H9 (cell line): ENCODE results near the gene SMAD6. TPM values are rescaled to one million over a fixed set of nuclear protein-coding genes. Genes with fewer than 3 reads are reported as not detected.

Source experiments
- DNase-seq: peaks from one replicate; pipeline ENCODE4 v3.0.0-alpha.2; 2017
- H2AFZ ChIP-seq: one replicate; pipeline ENCODE4 v1.6.1; 2013; ENCODE audit warnings: mild to moderate bottlenecking, low read length, control low read depth, moderate library complexity
- H2AK5ac ChIP-seq: 2 replicates; pipeline ENCODE4 v1.6.1; 2013; ENCODE audit warnings: low read length, control low read depth, mixed read lengths; ENCODE audit not compliant: insufficient read length
- H2BK120ac ChIP-seq: one replicate; pipeline ENCODE4 v1.6.1; 2013; ENCODE audit warnings: low read depth, mild to moderate bottlenecking, low read length, control low read depth, inconsistent platforms; ENCODE audit not compliant: poor library complexity, severe bottlenecking
- H2BK12ac ChIP-seq: 2 replicates; pipeline ENCODE4 v1.6.1; 2013; ENCODE audit warnings: low read length, control low read depth, mixed read lengths, low read depth; ENCODE audit not compliant: insufficient read length
- H2BK15ac ChIP-seq: 2 replicates; pipeline ENCODE4 v1.6.1; 2013; ENCODE audit warnings: low read depth, low read length, control low read depth
- H2BK20ac ChIP-seq: one replicate; pipeline ENCODE4 v1.6.1; 2013; ENCODE audit warnings: low read depth, mild to moderate bottlenecking, low read length, control low read depth, inconsistent platforms; ENCODE audit not compliant: poor library complexity, severe bottlenecking
- H2BK5ac ChIP-seq: 2 replicates; pipeline ENCODE4 v1.6.1; 2013; ENCODE audit warnings: low read length, control low read depth, mixed read lengths; ENCODE audit not compliant: insufficient read length
- H3K14ac ChIP-seq: 2 replicates; pipeline ENCODE4 v1.6.1; 2013; ENCODE audit warnings: low read length, control low read depth; ENCODE audit not compliant: insufficient read depth
- H3K18ac ChIP-seq: 2 replicates; pipeline ENCODE4 v1.6.1; 2013; ENCODE audit warnings: low read depth, mild to moderate bottlenecking, mixed read lengths, low read length, control low read depth; ENCODE audit not compliant: insufficient read length
- H3K23ac ChIP-seq: 2 replicates; pipeline ENCODE4 v1.6.1; 2013; ENCODE audit warnings: low read length, control low read depth, mixed read lengths, low read depth; ENCODE audit not compliant: insufficient read length
- H3K23me2 ChIP-seq: 2 replicates; pipeline ENCODE4 v1.6.1; 2013; ENCODE audit warnings: low read depth, mild to moderate bottlenecking, mixed read lengths, low read length, control low read depth; ENCODE audit not compliant: insufficient read length, poor library complexity, severe bottlenecking
- H3K27ac ChIP-seq: 2 replicates; pipeline ENCODE4 v1.5.1; 2013; ENCODE audit warnings: low read length, control low read depth, mixed read lengths, low read depth; ENCODE audit not compliant: insufficient read length
- H3K27me3 ChIP-seq: 2 replicates; pipeline ENCODE4 v1.6.1; 2013; ENCODE audit warnings: low read length, control low read depth, inconsistent platforms; ENCODE audit not compliant: insufficient read depth
- H3K4ac ChIP-seq: 2 replicates; pipeline ENCODE4 v1.6.1; 2013; ENCODE audit warnings: low read depth, mild to moderate bottlenecking, control low read depth, inconsistent platforms, low read length, moderate library complexity
- H3K4me1 ChIP-seq: 2 replicates; pipeline ENCODE4 v1.6.1; 2013; ENCODE audit warnings: low read length, control low read depth, inconsistent platforms; ENCODE audit not compliant: insufficient read depth
- H3K4me2 ChIP-seq: 2 replicates; pipeline ENCODE4 v1.6.1; 2013; ENCODE audit warnings: low read length, control low read depth, mixed read lengths; ENCODE audit not compliant: insufficient read length, insufficient read depth
- H3K56ac ChIP-seq: 2 replicates; pipeline ENCODE4 v1.6.1; 2013; ENCODE audit warnings: low read depth, mild to moderate bottlenecking, mixed read lengths, low read length, control low read depth; ENCODE audit not compliant: insufficient read length
- H3K79me1 ChIP-seq: 2 replicates; pipeline ENCODE4 v1.6.1; 2013; ENCODE audit warnings: low read depth, mild to moderate bottlenecking, moderate library complexity, low read length, control low read depth, inconsistent platforms; ENCODE audit not compliant: insufficient read depth, poor library complexity, severe bottlenecking
- H3K79me2 ChIP-seq: 2 replicates; pipeline ENCODE4 v1.6.1; 2013; ENCODE audit warnings: low read length, control low read depth, inconsistent platforms; ENCODE audit not compliant: insufficient read depth
- H3K9ac ChIP-seq: 2 replicates; pipeline ENCODE4 v1.6.1; 2013; ENCODE audit warnings: low read length, control low read depth, mixed read lengths; ENCODE audit not compliant: insufficient read length; ENCODE audit errors: extremely low read depth
- H3K9me3 ChIP-seq: one replicate; pipeline ENCODE4 v1.6.1; 2013; ENCODE audit warnings: low read depth, low read length, inconsistent platforms; ENCODE audit not compliant: control insufficient read depth
- H3T11ph ChIP-seq: one replicate; pipeline ENCODE4 v1.6.1; 2013; ENCODE audit warnings: mild to moderate bottlenecking, low read length, control low read depth, inconsistent platforms
- H4K20me1 ChIP-seq: one replicate; pipeline ENCODE4 v1.6.1; 2013; ENCODE audit not compliant: control insufficient read depth, insufficient read length, insufficient read depth
- H4K5ac ChIP-seq: 2 replicates; pipeline ENCODE4 v1.6.1; 2013; ENCODE audit warnings: low read depth, mild to moderate bottlenecking, mixed read lengths, low read length, control low read depth; ENCODE audit not compliant: insufficient read length
- H4K8ac ChIP-seq: replicated peaks from 2 replicates; pipeline ENCODE4 v1.6.1; 2013; ENCODE audit warnings: low read length, control low read depth, mixed read lengths, low read depth; ENCODE audit not compliant: insufficient read length
- H4K91ac ChIP-seq: 2 replicates; pipeline ENCODE4 v1.6.1; 2013; ENCODE audit warnings: low read depth, mild to moderate bottlenecking, moderate library complexity, mixed read lengths, low read length, control low read depth; ENCODE audit not compliant: insufficient read length
- H3K27ac Mint-ChIP-seq, 3 experiments: 2 replicates in 2 of 3; 3 replicates in 1 of 3; pipeline ENCODE4 v1.8.0; 2020 to 2021; ENCODE audit warnings: mixed read lengths in 3 of 3, mild to moderate bottlenecking in 1 of 3, moderate library complexity in 1 of 3
- H3K27me3 Mint-ChIP-seq: 2 replicates; pipeline ENCODE4 v1.8.0; 2021; ENCODE audit warnings: low read depth, mild to moderate bottlenecking, moderate library complexity, mixed read lengths
- H3K36me3 Mint-ChIP-seq, 3 experiments: 2 replicates in 2 of 3; 3 replicates in 1 of 3; pipeline ENCODE4 v1.8.0; 2020 to 2021; ENCODE audit warnings: low read depth in 3 of 3, mixed read lengths in 3 of 3; ENCODE audit not compliant: insufficient read depth in 1 of 3
- H3K4me1 Mint-ChIP-seq, 2 experiments: 2 replicates each; pipeline ENCODE4 v1.8.0; 2020; ENCODE audit warnings: mixed read lengths in 2 of 2
- H3K4me3 Mint-ChIP-seq, 2 experiments: 2 replicates in 1 of 2; 3 replicates in 1 of 2; pipeline ENCODE4 v1.8.0; 2020 to 2021; ENCODE audit warnings: mild to moderate bottlenecking in 2 of 2, mixed read lengths in 2 of 2, moderate library complexity in 1 of 2
- H3K9me3 Mint-ChIP-seq, 2 experiments: 2 replicates in 1 of 2; 3 replicates in 1 of 2; pipeline ENCODE4 v1.8.0; 2020; ENCODE audit warnings: mild to moderate bottlenecking in 2 of 2, mixed read lengths in 2 of 2, moderate library complexity in 1 of 2
- WGBS: extraction: QIAGEN DNeasy Blood & Tissue Kit; methylation state at CpG from one replicate; pipeline ENCODE4 v1.1.7; 2013; ENCODE audit warnings: missing lambda C conversion rate, low lambda C conversion rate, mixed read lengths; ENCODE audit not compliant: insufficient read length; ENCODE audit errors: extremely low coverage; 5-methylcytosine and 5-hydroxymethylcytosine counted together
- total RNA-seq: library from RNA; stranded (reverse); gene quantifications from 2 replicates; pipeline ENCODE4 v1.2.1, GENCODE V29; 2021
- TF ChIP-seq, protein P1 (sequence below): fragments of 200-600 bp; sonication (generic); conservative IDR thresholded peaks from 3 replicates; pipeline ENCODE4 v1.8.0; 2021; ENCODE audit warnings: antibody characterized with exemption, mild to moderate bottlenecking

The SMAD6 gene
- total RNA-seq, 1 experiment from 2014 or later: 6.0 TPM

DNA sequence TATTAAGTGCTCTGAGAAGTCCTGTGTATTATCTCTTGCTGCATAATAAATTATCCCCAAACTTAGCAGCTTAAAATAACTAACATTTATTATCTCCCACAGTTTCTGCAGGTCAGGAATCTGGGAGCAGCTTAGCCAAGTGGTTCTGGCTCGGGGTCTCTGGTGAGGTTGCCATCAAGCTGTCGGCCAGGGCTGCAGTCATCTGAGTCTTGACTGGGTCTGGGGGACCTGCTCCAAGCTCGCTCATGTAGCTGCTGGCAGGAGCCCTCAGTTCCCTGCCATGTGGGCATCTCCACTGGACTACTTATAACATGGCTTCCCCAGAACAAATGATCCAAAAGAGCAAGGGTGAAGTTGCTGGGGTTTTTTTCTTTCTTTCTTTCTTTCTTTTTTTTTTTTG lies 80.7 kb downstream of the SMAD6 start:
- H3K9ac ChIP-seq: no peak overlapping the region
- H4K20me1 ChIP-seq: no peaks in the 10 kb centered on the region
- no peak overlapping the region for H3T11ph ChIP-seq
- H3K56ac ChIP-seq: no peak overlapping the region
- H3K79me1 ChIP-seq: no peaks in the 10 kb centered on the region
- no peak overlapping the region for H2BK5ac ChIP-seq
- H3K4me2 ChIP-seq: no peak overlapping the region
- H3K18ac ChIP-seq: no peak overlapping the region
- Mint-ChIP-seq H3K36me3 (no peaks in the 10 kb centered on the region; a peak in 1 of 7 replicates), H3K4me1 (peaks cover 16 to 20% of the 10 kb centered on the region in 2 experiments), H3K4me3 (no peak overlapping the region), H3K27ac (no peak overlapping the region), H3K9me3 (no peaks in the 10 kb centered on the region), H3K27me3 (no peaks in the 10 kb centered on the region)
- H3K27me3 ChIP-seq: no peaks in the 10 kb centered on the region
- H4K8ac ChIP-seq: no peak overlapping the region
- H2BK20ac ChIP-seq: no peak overlapping the region
- H4K5ac ChIP-seq: no peak overlapping the region
- H3K4me1 ChIP-seq: no peaks in the 10 kb centered on the region; the same call in 1 of the 2 replicates
- no peak overlapping the region for H3K14ac ChIP-seq
- H3K27ac ChIP-seq: no peak overlapping the region
- TF ChIP-seq, protein P1, sequence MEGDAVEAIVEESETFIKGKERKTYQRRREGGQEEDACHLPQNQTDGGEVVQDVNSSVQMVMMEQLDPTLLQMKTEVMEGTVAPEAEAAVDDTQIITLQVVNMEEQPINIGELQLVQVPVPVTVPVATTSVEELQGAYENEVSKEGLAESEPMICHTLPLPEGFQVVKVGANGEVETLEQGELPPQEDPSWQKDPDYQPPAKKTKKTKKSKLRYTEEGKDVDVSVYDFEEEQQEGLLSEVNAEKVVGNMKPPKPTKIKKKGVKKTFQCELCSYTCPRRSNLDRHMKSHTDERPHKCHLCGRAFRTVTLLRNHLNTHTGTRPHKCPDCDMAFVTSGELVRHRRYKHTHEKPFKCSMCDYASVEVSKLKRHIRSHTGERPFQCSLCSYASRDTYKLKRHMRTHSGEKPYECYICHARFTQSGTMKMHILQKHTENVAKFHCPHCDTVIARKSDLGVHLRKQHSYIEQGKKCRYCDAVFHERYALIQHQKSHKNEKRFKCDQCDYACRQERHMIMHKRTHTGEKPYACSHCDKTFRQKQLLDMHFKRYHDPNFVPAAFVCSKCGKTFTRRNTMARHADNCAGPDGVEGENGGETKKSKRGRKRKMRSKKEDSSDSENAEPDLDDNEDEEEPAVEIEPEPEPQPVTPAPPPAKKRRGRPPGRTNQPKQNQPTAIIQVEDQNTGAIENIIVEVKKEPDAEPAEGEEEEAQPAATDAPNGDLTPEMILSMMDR: no peak
- no peak overlapping the region for H2AFZ ChIP-seq
- H3K23me2 ChIP-seq: no peaks in the 10 kb centered on the region
- no peak overlapping the region for H3K23ac ChIP-seq
- H2BK12ac ChIP-seq: no peak overlapping the region
- no peak overlapping the region for H2BK15ac ChIP-seq
- no peak for DNase-seq
- no peak overlapping the region for H3K4ac ChIP-seq
- no peaks in the 10 kb centered on the region for H3K79me2 ChIP-seq
- no peak overlapping the region for H2BK120ac ChIP-seq
- H2AK5ac ChIP-seq: no peak overlapping the region
- no peak overlapping the region for H4K91ac ChIP-seq
- no CpG with 5 or more reads among the region's 3 CpGs for WGBS
- no peaks in the 10 kb centered on the region for H3K9me3 ChIP-seq
